Measurements from ENCODE around the gene RGL3. TPM values are rescaled to one million over a fixed set of nuclear protein-coding genes. Genes with fewer than 3 reads are reported as not detected.

RGL3 gene
- total RNA-seq, 2 donors from 2014 or later, result not detected

GRCh38 chr19:11349171-11349570, 69.9 kb downstream of the RGL3 start:
- H3K27me3 Mint-ChIP-seq (ENCODE audit: low read depth), result no peaks in the 10 kb centered on the region
- H3K9me3 Mint-ChIP-seq, result peaks cover 2% of the 10 kb centered on the region in 2 donors
- no peak overlapping the region for H3K4me3 Mint-ChIP-seq
- ATAC-seq (replicated peaks in 1 of 2), result no peak
- no peak for DNase-seq
- H3K27ac Mint-ChIP-seq, result no peak overlapping the region
- H3K36me3 Mint-ChIP-seq (ENCODE audit: insufficient read depth in 2 of 2), result peaks cover 4 to 6% of the 10 kb centered on the region in 2 donors
- H3K4me1 Mint-ChIP-seq (ENCODE audit: low read depth), result peaks cover 32% of the 10 kb centered on the region

GRCh38 chr19:11347546-11348039, 71.5 kb downstream of the RGL3 start:
- H3K4me1 Mint-ChIP-seq (ENCODE audit: low read depth), result peaks cover 33% of the 10 kb centered on the region
- peak overlapping the region; percentile 95 to 96 for H3K4me3 Mint-ChIP-seq
- H3K9me3 Mint-ChIP-seq, result peaks cover 2% of the 10 kb centered on the region in 2 donors
- H3K27ac Mint-ChIP-seq, result no peak overlapping the region
- H3K27me3 Mint-ChIP-seq (ENCODE audit: low read depth), result no peaks in the 10 kb centered on the region
- DNase-seq, result no peak
- no peak for ATAC-seq (replicated peaks in 1 of 2)
- H3K36me3 Mint-ChIP-seq (ENCODE audit: insufficient read depth in 2 of 2), result peaks cover 4 to 6% of the 10 kb centered on the region in 2 donors

DNA sequence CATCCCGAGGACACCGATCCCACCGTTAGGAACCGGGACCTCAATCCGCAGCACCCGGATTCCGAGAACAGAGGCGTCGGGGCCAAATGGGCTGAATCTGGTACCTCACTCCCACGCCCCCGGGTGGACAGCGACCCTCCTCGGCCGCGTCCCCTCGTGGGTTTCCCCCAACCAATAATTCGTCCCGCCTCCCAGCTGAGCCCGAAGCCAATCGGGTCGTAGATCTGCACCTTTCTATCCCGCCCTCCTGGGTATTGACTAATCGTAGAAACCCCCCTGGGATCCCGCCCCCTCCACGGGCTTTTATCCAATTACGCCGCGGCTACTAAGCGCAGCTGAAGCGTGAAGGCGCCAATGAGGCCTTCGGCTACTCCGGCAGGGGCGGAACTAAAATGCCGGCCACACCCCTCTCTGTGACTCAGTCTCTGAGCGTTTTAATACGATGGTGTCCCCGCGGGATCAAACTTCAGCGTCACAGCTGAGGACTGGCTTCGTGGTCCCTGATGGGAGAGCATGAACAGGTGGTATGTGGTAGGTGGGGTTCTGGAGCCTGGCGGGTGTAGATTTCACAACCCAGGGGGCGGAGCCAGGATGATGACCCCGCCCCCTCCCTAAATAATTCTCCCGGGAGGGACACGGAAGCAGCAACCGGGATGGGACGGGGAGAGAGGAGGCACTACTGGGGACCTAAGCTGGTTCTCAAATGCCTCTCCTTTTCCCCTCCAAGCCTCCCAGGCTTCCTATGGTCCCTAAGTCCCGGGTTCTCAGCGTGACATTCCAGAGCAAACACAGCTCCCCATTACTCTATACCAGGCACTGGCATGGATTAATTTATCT, 72.8 kb downstream of the RGL3 start, which contains the start of the genes CCDC159 and TMEM205:
TSS of gene CCDC159 (plus strand) at position 416 of the 837 bp plus-strand sequence. CDS start at position 504, 88 bp downstream.
TSS of gene TMEM205 (minus strand) at position 165 of the 837 bp plus-strand sequence. CDS start 649 bp downstream, outside the sequence.
- Mint-ChIP-seq H3K36me3 (ENCODE audit: insufficient read depth in 2 of 2) (peaks cover 4 to 6% of the 10 kb centered on the region in 2 donors), H3K9me3 (peaks cover 2% of the 10 kb centered on the region in 2 donors), H3K27me3 (ENCODE audit: low read depth) (no peaks in the 10 kb centered on the region), H3K27ac (peak within 1 kb of the TSS; percentile 88), H3K4me3 (peak within 1 kb of the TSS; percentile 95 to 96), H3K4me1 (ENCODE audit: low read depth) (peaks cover 33% of the 10 kb centered on the region)
- ATAC-seq (replicated peaks in 1 of 2), result peak; percentile 96
- peak; percentile 98 to 99 for DNase-seq

GRCh38 chr19:11345122-11345803, 73.9 kb downstream of the RGL3 start:
- peaks cover 33% of the 10 kb centered on the region for H3K4me1 Mint-ChIP-seq (ENCODE audit: low read depth)
- peaks cover 2% of the 10 kb centered on the region in 2 donors for H3K9me3 Mint-ChIP-seq
- peaks cover 4 to 6% of the 10 kb centered on the region in 2 donors for H3K36me3 Mint-ChIP-seq (ENCODE audit: insufficient read depth in 2 of 2)
- DNase-seq, result no peak
- peak overlapping the region; percentile 95 to 96 for H3K4me3 Mint-ChIP-seq
- peak overlapping the region; percentile 88 for H3K27ac Mint-ChIP-seq
- ATAC-seq (replicated peaks in 1 of 2), result no peak
- H3K27me3 Mint-ChIP-seq (ENCODE audit: low read depth), result no peaks in the 10 kb centered on the region

Other genes with a start within 250 kb of the RGL3 start
- gene KANK2, start 221.8 kb downstream of the RGL3 start, total RNA-seq, result 1 to 10 TPM in 1 of 2 donors, under 1 TPM in 1; 0.96 to 1.1 TPM
- not detected for gene ANGPTL8, start 179.7 kb downstream of the RGL3 start, total RNA-seq
- 1 to 10 TPM; 8.4 to 9.1 TPM for gene DOCK6, start 156.8 kb downstream of the RGL3 start, total RNA-seq
- gene TSPAN16, start 123.2 kb downstream of the RGL3 start, total RNA-seq, result not detected
- gene RAB3D, start 79.7 kb downstream of the RGL3 start, total RNA-seq, result 10 to 100 TPM; 13.3 to 16.8 TPM
- 10 to 100 TPM; 60.4 to 64.7 TPM for gene TMEM205, start 73.0 kb downstream of the RGL3 start, total RNA-seq
- 10 to 100 TPM; 27.9 to 30.7 TPM for gene CCDC159, start 72.8 kb downstream of the RGL3 start, total RNA-seq
- 1 to 10 TPM; 6.9 to 9.7 TPM for gene PLPPR2, start 63.9 kb downstream of the RGL3 start, total RNA-seq
- 1 to 10 TPM; 1.9 to 2.6 TPM for gene SWSAP1, start 44.6 kb downstream of the RGL3 start, total RNA-seq
- 10 to 100 TPM in 1 of 2 donors, 1 to 10 TPM in 1; 9.6 to 11.1 TPM for gene EPOR, start 35.0 kb downstream of the RGL3 start, total RNA-seq
- under 1 TPM; 0.16 to 0.50 TPM for gene ODAD3, start 15.8 kb upstream of the RGL3 start, total RNA-seq
- gene PRKCSH, start 16.3 kb upstream of the RGL3 start, total RNA-seq, result 100 to 1,000 TPM; 253 to 266 TPM
- gene ELAVL3, start 61.7 kb upstream of the RGL3 start, total RNA-seq, result under 1 TPM in 1 of 2 donors, not detected in 1; 0.48 TPM
- gene ZNF653, start 86.5 kb upstream of the RGL3 start, total RNA-seq, result 10 to 100 TPM; 10.5 to 12.3 TPM
- gene ECSIT, start 109.8 kb upstream of the RGL3 start, total RNA-seq, result 10 to 100 TPM; 35.7 to 44.0 TPM
- gene CNN1, start 119.5 kb upstream of the RGL3 start, total RNA-seq, result not detected
- gene ELOF1, start 139.9 kb upstream of the RGL3 start, total RNA-seq, result 10 to 100 TPM; 50.8 to 50.9 TPM
- gene ACP5, start 158.3 kb upstream of the RGL3 start, total RNA-seq, result 10 to 100 TPM; 22.9 to 31.5 TPM
- gene ZNF627, start 178.2 kb upstream of the RGL3 start, total RNA-seq, result 1 to 10 TPM; 8.1 to 8.5 TPM